GM23338 (cell line): ENCODE measurements around the gene STXBP2. TPM values are rescaled to one million over a fixed set of nuclear protein-coding genes. Genes with fewer than 3 reads are reported as not detected.

Experiments used
- ATAC-seq: fragments of 200-7000 bp; cut with Tn5 transposase; 3 replicates; pipeline ENCODE4 v1.9.1; 2020
- DNase-seq: peaks from one replicate; pipeline ENCODE4 v3.0.0-alpha.2; 2015; ENCODE audit warnings: low spot score
- H2AFZ ChIP-seq: fragments of 200-600 bp; sonication (generic); 2 replicates; pipeline ENCODE4 v1.8.0; 2016; ENCODE audit warnings: antibody characterized with exemption, mild to moderate bottlenecking, moderate library complexity
- H3F3A ChIP-seq: fragments of 200-600 bp; sonication (generic); replicated peaks from 2 replicates; pipeline ENCODE4 v1.8.0; 2017; ENCODE audit warnings: antibody characterized with exemption, mixed run types, low read depth
- H3K27ac ChIP-seq: fragments of 200-600 bp; sonication (generic); 2 replicates; pipeline ENCODE4 v1.6.1; 2016; ENCODE audit warnings: low read depth
- H3K27me3 ChIP-seq: fragments of 200-600 bp; sonication (generic); 2 replicates; pipeline ENCODE4 v1.8.0; 2016; ENCODE audit warnings: mild to moderate bottlenecking, mixed run types, moderate library complexity; ENCODE audit not compliant: insufficient read depth
- H3K36me3 ChIP-seq: fragments of 200-600 bp; sonication (generic); 2 replicates; pipeline ENCODE4 v1.8.0; 2016; ENCODE audit warnings: mild to moderate bottlenecking; ENCODE audit not compliant: insufficient read depth
- H3K4me1 ChIP-seq: fragments of 200-600 bp; sonication (generic); 2 replicates; pipeline ENCODE4 v1.8.0; 2016; ENCODE audit warnings: mild to moderate bottlenecking, moderate library complexity; ENCODE audit not compliant: insufficient read depth
- H3K4me2 ChIP-seq: fragments of 200-600 bp; sonication (generic); 2 replicates; pipeline ENCODE4 v1.7.1; 2017; ENCODE audit warnings: mixed run types
- H3K4me3 ChIP-seq: fragments of 200-600 bp; sonication (generic); 2 replicates; pipeline ENCODE4 v1.6.1; 2016; ENCODE audit warnings: mixed run types
- H3K79me2 ChIP-seq: fragments of 200-600 bp; sonication (generic); replicated peaks from 2 replicates; pipeline ENCODE4 v1.8.0; 2017; ENCODE audit warnings: mild to moderate bottlenecking; ENCODE audit not compliant: insufficient read depth
- H3K9me2 ChIP-seq: fragments of 200-600 bp; sonication (generic); 2 replicates; pipeline ENCODE4 v1.8.0; 2017; ENCODE audit not compliant: insufficient read depth
- H4K20me1 ChIP-seq: fragments of 200-600 bp; sonication (generic); replicated peaks from 2 replicates; pipeline ENCODE4 v1.8.0; 2017; ENCODE audit warnings: mild to moderate bottlenecking; ENCODE audit not compliant: insufficient read depth
- H3K27ac Mint-ChIP-seq: 2 replicates; pipeline ENCODE4 v1.8.0; 2020; ENCODE audit warnings: inconsistent platforms, mild to moderate bottlenecking, moderate library complexity, mixed read lengths
- H3K27me3 Mint-ChIP-seq: 3 replicates; pipeline ENCODE4 v1.8.0; 2022; ENCODE audit warnings: low read depth, mild to moderate bottlenecking, moderate library complexity, mixed read lengths, inconsistent platforms; ENCODE audit not compliant: insufficient read depth, poor library complexity
- H3K36me3 Mint-ChIP-seq: 3 replicates; pipeline ENCODE4 v1.8.0; 2021; ENCODE audit warnings: low read depth, mild to moderate bottlenecking, inconsistent platforms, moderate library complexity, mixed read lengths
- H3K4me1 Mint-ChIP-seq: 3 replicates; pipeline ENCODE4 v1.8.0; 2020; ENCODE audit warnings: mild to moderate bottlenecking, inconsistent platforms, mixed read lengths
- H3K4me3 Mint-ChIP-seq: 3 replicates; pipeline ENCODE4 v1.8.0; 2021; ENCODE audit warnings: moderate library complexity, mild to moderate bottlenecking, inconsistent platforms, mixed read lengths
- H3K9me3 Mint-ChIP-seq: 3 replicates; pipeline ENCODE4 v1.8.0; 2020; ENCODE audit warnings: moderate library complexity, mild to moderate bottlenecking, inconsistent platforms, mixed read lengths
- CREB1 ChIP-seq: fragments of 250-450 bp; sonication (Bioruptor Pico); IDR thresholded peaks from 2 replicates; pipeline ENCODE4 v1.5.0; 2020; ENCODE audit warnings: low read depth, mild to moderate bottlenecking, moderate library complexity
- EZH2 ChIP-seq: fragments of 200-600 bp; sonication (generic); IDR thresholded peaks from one replicate; pipeline ENCODE4 v1.8.0; 2017; ENCODE audit warnings: antibody characterized with exemption, mild to moderate bottlenecking, low read depth; ENCODE audit not compliant: unreplicated experiment
- NANOG ChIP-seq: IDR thresholded peaks from 2 replicates; pipeline ENCODE4 v1.6.1; 2016; ENCODE audit warnings: antibody characterized with exemption, borderline replicate concordance
- REST ChIP-seq: IDR thresholded peaks from one replicate; pipeline ENCODE4 v1.6.1; 2018; ENCODE audit warnings: antibody characterized with exemption; ENCODE audit not compliant: unreplicated experiment
- ZNF114 ChIP-seq: fragments of 250-450 bp; sonication (Bioruptor Pico); IDR thresholded peaks from 2 replicates; pipeline ENCODE4 v1.5.0; 2020; ENCODE audit warnings: mild to moderate bottlenecking, moderate library complexity
- ZNF331 ChIP-seq: fragments of 250-450 bp; sonication (Bioruptor Pico); IDR thresholded peaks from 2 replicates; pipeline ENCODE4 v1.5.0; 2020; ENCODE audit warnings: low read depth, mild to moderate bottlenecking, moderate library complexity
- ZNF462 ChIP-seq: fragments of 250-450 bp; sonication (Bioruptor Pico); IDR thresholded peaks from 2 replicates; pipeline ENCODE4 v1.5.0; 2020; ENCODE audit warnings: mild to moderate bottlenecking, moderate library complexity
- polyA plus RNA-seq: library from polyadenylated mRNA; unstranded; fragments of >200 nt; fragmentation: Nextera tagmentation; extraction: Ambion mirVana; gene quantifications from 2 replicates; pipeline ENCODE4 v1.2.1, GENCODE V29; 2016
- total RNA-seq: library from RNA; depleted of rRNA; stranded (reverse); fragments of >200 nt; shearing (Covaris generic); gene quantifications from 2 replicates; pipeline ENCODE4 v1.2.3, GENCODE V29; 2014
- TF ChIP-seq, protein P1 (sequence below): IDR thresholded peaks from 2 replicates; pipeline ENCODE4 v1.6.1; 2016; ENCODE audit warnings: antibody characterized with exemption

STXBP2 gene
- total and polyA plus RNA-seq, 2 experiments from 2014 or later, result 42.6 to 55.8 TPM

DNA sequence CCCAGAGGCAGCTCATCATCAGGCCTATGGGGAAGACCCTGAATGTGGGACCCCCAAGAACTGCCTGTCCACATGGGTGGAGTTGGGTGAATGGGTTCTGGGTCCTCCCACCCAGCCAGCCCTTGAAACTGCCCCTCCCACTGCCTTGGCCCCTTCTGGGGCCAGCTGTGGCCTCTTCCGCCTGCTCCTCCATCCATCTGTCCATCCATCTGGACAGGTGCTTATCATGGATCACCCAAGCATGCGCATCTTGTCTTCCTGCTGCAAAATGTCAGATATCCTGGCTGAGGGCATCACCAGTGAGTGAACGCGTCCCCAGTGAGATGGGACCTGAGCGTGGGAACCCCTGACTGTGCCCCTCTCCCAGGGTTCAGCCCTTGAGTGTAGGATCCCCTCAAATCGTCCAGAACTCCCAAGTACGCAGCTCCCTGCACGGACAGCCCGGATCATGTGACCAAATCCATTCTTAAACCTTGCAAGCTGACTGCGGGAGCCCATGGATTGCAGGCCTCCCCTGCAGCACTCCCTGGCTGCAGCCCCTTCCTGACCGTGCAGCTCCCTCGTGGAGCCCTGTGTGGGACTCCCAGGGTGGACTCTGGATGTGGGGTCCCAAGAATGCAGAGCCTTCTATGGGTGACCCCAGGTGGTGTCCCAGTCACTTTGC, 2.0 kb downstream of the STXBP2 start:
- Histone ChIP-seq H3K36me3 (no peaks in the 10 kb centered on the region), H3F3A (peaks cover 9% of the 10 kb centered on the region), H3K4me1 (no peaks in the 10 kb centered on the region), H3K27ac (no peak overlapping the region), H3K9me2 (no peaks in the 10 kb centered on the region), H3K4me3 (no peak overlapping the region), H3K27me3 (peaks cover 24% of the 10 kb centered on the region), H4K20me1 (no peaks in the 10 kb centered on the region; the same call in 1 of the 2 replicates), H2AFZ (no peak overlapping the region), H3K4me2 (no peak overlapping the region), H3K79me2 (no peaks in the 10 kb centered on the region)
- Mint-ChIP-seq H3K36me3 (no peaks in the 10 kb centered on the region), H3K27ac (no peak overlapping the region), H3K9me3 (no peaks in the 10 kb centered on the region; the same call in 2 of the 3 replicates), H3K4me1 (no peaks in the 10 kb centered on the region; the same call in 2 of the 3 replicates), H3K27me3 (peaks cover 26% of the 10 kb centered on the region), H3K4me3 (no peak overlapping the region)
- no peak for DNase-seq
- TF ChIP-seq, protein P1, sequence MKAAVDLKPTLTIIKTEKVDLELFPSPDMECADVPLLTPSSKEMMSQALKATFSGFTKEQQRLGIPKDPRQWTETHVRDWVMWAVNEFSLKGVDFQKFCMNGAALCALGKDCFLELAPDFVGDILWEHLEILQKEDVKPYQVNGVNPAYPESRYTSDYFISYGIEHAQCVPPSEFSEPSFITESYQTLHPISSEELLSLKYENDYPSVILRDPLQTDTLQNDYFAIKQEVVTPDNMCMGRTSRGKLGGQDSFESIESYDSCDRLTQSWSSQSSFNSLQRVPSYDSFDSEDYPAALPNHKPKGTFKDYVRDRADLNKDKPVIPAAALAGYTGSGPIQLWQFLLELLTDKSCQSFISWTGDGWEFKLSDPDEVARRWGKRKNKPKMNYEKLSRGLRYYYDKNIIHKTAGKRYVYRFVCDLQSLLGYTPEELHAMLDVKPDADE, result no peak
- no peak for TF ChIP-seq REST
- no peak for TF ChIP-seq NANOG
- no peak for TF ChIP-seq CREB1
- no peak for TF ChIP-seq ZNF462 (CRISPR knock-in tag)
- TF ChIP-seq ZNF114 (CRISPR knock-in tag), result no peak
- no peak for TF ChIP-seq EZH2
- TF ChIP-seq ZNF331, result no peak
- no peak for ATAC-seq
